HG03097 (cell line): ENCODE results near the gene ZNF358.

Experiments
- ATAC-seq: cut with Tn5 transposase; IDR thresholded peaks from one replicate; pipeline ENCODE4 v1.9.1; 2021; ENCODE audit not compliant: unreplicated experiment, low FRiP score

Gene ZNF358

GRCh38 chr19:7515645-7516151, at the start of gene ZNF358:
ZNF358 (plus strand) TSS chr19:7516103; CDS start chr19:7519243, 3,140 bp downstream.
- ATAC-seq = no peak

GRCh38 chr19:7467009-7467989, 48.6 kb upstream of the ZNF358 start:
- ATAC-seq = no peak

- ATAC-seq = no peak
Observed at GRCh38 chr19:7468840-7469239, 47.1 kb upstream of the ZNF358 start.

GRCh38 chr19:7469669-7470285, 46.1 kb upstream of the ZNF358 start:
- ATAC-seq = no peak

- ATAC-seq = no peak
Observed at GRCh38 chr19:7470540-7471305, 45.2 kb upstream of the ZNF358 start.

- ATAC-seq = no peak
Observed at GRCh38 chr19:7471696-7472615, 43.9 kb upstream of the ZNF358 start.

GRCh38 chr19:7475665-7476064, 40.2 kb upstream of the ZNF358 start:
- ATAC-seq = no peak

- no peak for ATAC-seq
Observed at GRCh38 chr19:7476241-7476640, 39.7 kb upstream of the ZNF358 start.

- no peak for ATAC-seq
Observed at GRCh38 chr19:7476777-7477494, 39.0 kb upstream of the ZNF358 start.

GRCh38 chr19:7477758-7478157, 38.1 kb upstream of the ZNF358 start:
- no peak for ATAC-seq

- no peak for ATAC-seq
Observed at GRCh38 chr19:7478173-7478842, 37.6 kb upstream of the ZNF358 start.

- ATAC-seq = no peak
Observed at GRCh38 chr19:7478843-7479227, 37.1 kb upstream of the ZNF358 start.

GRCh38 chr19:7480222-7480969, 35.5 kb upstream of the ZNF358 start:
- no peak for ATAC-seq

GRCh38 chr19:7480970-7481255, 35.0 kb upstream of the ZNF358 start:
- ATAC-seq = no peak

GRCh38 chr19:7482584-7483439, 33.1 kb upstream of the ZNF358 start:
- no peak for ATAC-seq

- no peak for ATAC-seq
Observed at GRCh38 chr19:7483720-7484201, 32.1 kb upstream of the ZNF358 start.

GRCh38 chr19:7486923-7487322, 29.0 kb upstream of the ZNF358 start:
- no peak for ATAC-seq
